T-helper 22 cell (primary cell): ENCODE data around the gene EML4.
"Not testable (repeated sequence)": the region's sequence is repeated elsewhere in the genome, so short reads cannot be mapped to it uniquely, and the experiment has no call there.

Experiments
- DNase-seq: peaks from one replicate; pipeline ENCODE4 v3.0.0-alpha.2; 2020; ENCODE audit warnings: low read depth

EML4 gene

GRCh38 chr2:42169100-42169873 lies at the start of gene EML4:
TSS of gene EML4 (plus strand) at chr2:42169353. CDS start at chr2:42169612, 259 bp downstream.
- peak; percentile 78 for DNase-seq

- DNase-seq: no peak
Observed at GRCh38 chr2:42123426-42123825, 45.7 kb upstream of the EML4 start.

- DNase-seq: peak; percentile 19
Observed at GRCh38 chr2:42124011-42124785, 45.0 kb upstream of the EML4 start.

- no peak for DNase-seq
Observed at GRCh38 chr2:42125841-42126594, 43.1 kb upstream of the EML4 start.

- not testable (repeated sequence) for DNase-seq
Observed at GRCh38 chr2:42126873-42127272, 42.3 kb upstream of the EML4 start.

- no peak for DNase-seq
Observed at GRCh38 chr2:42127425-42128424, 41.4 kb upstream of the EML4 start.

- DNase-seq: no peak
Observed at GRCh38 chr2:42128721-42129486, 40.2 kb upstream of the EML4 start.

- DNase-seq: no peak
Observed at GRCh38 chr2:42129487-42129852, 39.7 kb upstream of the EML4 start.

GRCh38 chr2:42129947-42130346 lies 39.2 kb upstream of the EML4 start:
- no peak for DNase-seq

- not testable (repeated sequence) for DNase-seq
Observed at GRCh38 chr2:42130858-42131257, 38.3 kb upstream of the EML4 start.

- peak; percentile 30 for DNase-seq
Observed at GRCh38 chr2:42132191-42132965, 36.8 kb upstream of the EML4 start.

GRCh38 chr2:42132966-42133641 lies 36.0 kb upstream of the EML4 start:
- DNase-seq: peak; percentile 97

GRCh38 chr2:42133771-42134195 lies 35.4 kb upstream of the EML4 start:
- no peak for DNase-seq

- DNase-seq: not testable (repeated sequence)
Observed at GRCh38 chr2:42134401-42134932, 34.7 kb upstream of the EML4 start.

- no peak for DNase-seq
Observed at GRCh38 chr2:42135381-42136312, 33.5 kb upstream of the EML4 start.

- no peak for DNase-seq
Observed at GRCh38 chr2:42136782-42137124, 32.4 kb upstream of the EML4 start.

- DNase-seq: no peak
Observed at GRCh38 chr2:42137125-42137841, 31.9 kb upstream of the EML4 start.
